WERI-Rb-1 (cell line): ENCODE measurements around the gene USP9Y.

ENCODE experiments used
- DNase-seq: peaks from one replicate; pipeline ENCODE4 v3.0.0-alpha.2; 2020
- H3K27ac ChIP-seq: fragments of 250-450 bp; sonication (Bioruptor Pico); 2 replicates; pipeline ENCODE4 v1.5.1; 2020; ENCODE audit warnings: mild to moderate bottlenecking, moderate library complexity
- H3K27me3 ChIP-seq: fragments of 250-450 bp; sonication (Bioruptor Pico); 2 replicates; pipeline ENCODE4 v1.5.1; 2021; ENCODE audit warnings: mild to moderate bottlenecking, low read depth, moderate library complexity; ENCODE audit not compliant: insufficient read depth, severe bottlenecking
- H3K36me3 ChIP-seq: fragments of 250-450 bp; sonication (Bioruptor Pico); 2 replicates; pipeline ENCODE4 v1.5.1; 2020; ENCODE audit warnings: mild to moderate bottlenecking, moderate library complexity
- H3K4me3 ChIP-seq: 2 replicates; pipeline ENCODE4 v1.5.1; 2011; ENCODE audit warnings: low read depth, mild to moderate bottlenecking, control low read depth, low read length
- H3K9me3 ChIP-seq: fragments of 250-450 bp; sonication (Bioruptor Pico); 2 replicates; pipeline ENCODE4 v1.5.1; 2021; ENCODE audit warnings: mild to moderate bottlenecking, moderate library complexity; ENCODE audit not compliant: severe bottlenecking
- CTCF ChIP-seq: IDR thresholded peaks from 2 replicates; pipeline ENCODE4 v1.5.1; 2011; ENCODE audit warnings: low read depth, mild to moderate bottlenecking, control low read depth, inconsistent platforms, low read length

The USP9Y gene

GRCh38 chrY:12904618-12905516 is 203.8 kb downstream of the USP9Y start, which contains the start of gene DDX3Y:
Gene DDX3Y (plus strand): TSS chrY:12904868. CDS start chrY:12904937, 69 bp downstream.
- TF ChIP-seq CTCF, result no peak
- no peaks in the 10 kb centered on the region for H3K27me3 ChIP-seq
- no peaks in the 10 kb centered on the region for H3K36me3 ChIP-seq
- no peak within 1 kb of the TSS for H3K4me3 ChIP-seq
- H3K27ac ChIP-seq, result no peak within 1 kb of the TSS
- H3K9me3 ChIP-seq, result no peaks in the 10 kb centered on the region
- no peak for DNase-seq

- Histone ChIP-seq H3K27ac (no peak overlapping the region), H3K9me3 (no peaks in the 10 kb centered on the region), H3K36me3 (no peaks in the 10 kb centered on the region), H3K27me3 (no peaks in the 10 kb centered on the region), H3K4me3 (no peak overlapping the region)
- no peak for DNase-seq
- no peak for TF ChIP-seq CTCF
Observed at GRCh38 chrY:12905517-12905872, 204.5 kb downstream of the USP9Y start.

GRCh38 chrY:12905895-12906294 is 204.9 kb downstream of the USP9Y start:
- Histone ChIP-seq H3K9me3 (no peaks in the 10 kb centered on the region), H3K27me3 (no peaks in the 10 kb centered on the region), H3K27ac (no peak overlapping the region), H3K4me3 (no peak overlapping the region), H3K36me3 (no peaks in the 10 kb centered on the region)
- DNase-seq, result no peak
- TF ChIP-seq CTCF, result no peak
